Left lung (tissue), 10 donors: ENCODE measurements around the gene KIAA0930. TPM values are rescaled to one million over a fixed set of nuclear protein-coding genes. Genes with fewer than 3 reads are reported as not detected.

Experiments
- ATAC-seq: fragments of 200-7000 bp; cut with Tn5 transposase; one replicate; pipeline ENCODE4 v1.9.1; 2020; ENCODE audit warnings: moderate library complexity
- DNase-seq, 4 donors: peaks; one replicate each; pipeline ENCODE4 v3.0.0-alpha.2; 2013 to 2020
- H3K27ac ChIP-seq, 2 donors: fragments of 200-600 bp; sonication (generic) in 1 of 2; one replicate each; pipeline versions ENCODE4 v1.5.0 to v1.8.0; 2020 to 2021
- H3K27me3 ChIP-seq, 2 donors: fragments of 200-600 bp; sonication (generic) in 1 of 2; one replicate each; pipeline versions ENCODE4 v1.5.0 to v1.8.0; 2020 to 2021
- H3K36me3 ChIP-seq, 2 donors: fragments of 200-600 bp; sonication (generic) in 1 of 2; one replicate each; pipeline versions ENCODE4 v1.5.0 to v1.8.0; 2020 to 2021
- H3K4me1 ChIP-seq, 2 donors: fragments of 200-600 bp; one replicate each; pipeline ENCODE4 v1.8.0; 2021
- H3K4me3 ChIP-seq, 2 donors: fragments of 200-600 bp; sonication (generic) in 1 of 2; one replicate each; pipeline versions ENCODE4 v1.5.0 to v1.8.0; 2020 to 2021; ENCODE audit warnings: mild to moderate bottlenecking in 1 of 2
- H3K9me3 ChIP-seq, 2 donors: fragments of 200-600 bp; sonication (generic) in 1 of 2; one replicate each; pipeline versions ENCODE4 v1.5.0 to v1.8.0; 2020 to 2021
- CTCF ChIP-seq, 2 donors: fragments of 200-600 bp; sonication (generic) in 1 of 2; IDR thresholded peaks; one replicate each; pipeline versions ENCODE4 v1.5.0 to v1.8.0; 2021; ENCODE audit warnings: antibody characterized with exemption in 2 of 2
- intact Hi-C, 2 donors: fragments of 100-400 bp; cut with DNase I; formaldehyde crosslinking; loops; one replicate each; pipeline versions ENCODE4 v1.11.2 to v1.14.2; 2022
- polyA plus RNA-seq, 6 donors: library from polyadenylated mRNA; unstranded; fragments of 120-200 nt; gene quantifications; one replicate each; pipeline ENCODE4 v1.2.1, GENCODE V29; 2013; ENCODE audit not compliant: insufficient read length in 6 of 6
- total RNA-seq, 2 donors: library from RNA; stranded (reverse); fragmentation: NEBNext Ultra II Directional; extraction: Animal tissue kit (Norgen Biotek cat#: 25700); gene quantifications; one replicate each; pipeline ENCODE4 v1.2.1, GENCODE V29; 2021
- donor health status: DM: no; HTN: yes; CAD: no.
- donor health status: DM: no; HTN: no; CAD: no.

The KIAA0930 gene
- total and polyA plus RNA-seq, 8 donors, result 12.1 to 78.8 (median 17.9) TPM

- no peak for TF ChIP-seq CTCF (IDR thresholded peaks at IDR 0.05)
- peak in 1 of 4 donors; percentile 76 for DNase-seq
- H3K4me3 ChIP-seq, result no peak overlapping the region
- H3K27ac ChIP-seq, result peak overlapping the region in 1 of 2 donors; percentile 88
- ATAC-seq, result peak; percentile 56
- no peaks in the 10 kb centered on the region for H3K27me3 ChIP-seq
- H3K36me3 ChIP-seq, result no peaks in the 10 kb centered on the region
- peaks cover 5 to 77% of the 10 kb centered on the region in 2 donors for H3K4me1 ChIP-seq
- intact Hi-C loops, result no loop called here
- H3K9me3 ChIP-seq, result no peaks in the 10 kb centered on the region
Measured at GRCh38 chr22:45226503-45227186, 14.0 kb downstream of the KIAA0930 start.

GRCh38 chr22:45225732-45226502 is 14.8 kb downstream of the KIAA0930 start:
- Histone ChIP-seq H3K4me1 (peaks cover 5 to 79% of the 10 kb centered on the region in 2 donors), H3K27me3 (no peaks in the 10 kb centered on the region), H3K36me3 (no peaks in the 10 kb centered on the region), H3K27ac (peak overlapping the region in 1 of 2 donors; percentile 88), H3K9me3 (no peaks in the 10 kb centered on the region), H3K4me3 (no peak overlapping the region)
- intact Hi-C loops, result no loop called here
- DNase-seq (peak in 3 of 4 donors; percentile 57 to 81 (median 63)), ATAC-seq (peak; percentile 69)
- no peak for TF ChIP-seq CTCF (IDR thresholded peaks at IDR 0.05)

- intact Hi-C loops, result no loop called here
- peak in 1 of 4 donors; percentile 59 for DNase-seq
- Histone ChIP-seq H3K4me1 (peaks cover 5 to 75% of the 10 kb centered on the region in 2 donors), H3K36me3 (no peaks in the 10 kb centered on the region), H3K9me3 (no peaks in the 10 kb centered on the region), H3K27ac (peak overlapping the region in 1 of 2 donors; percentile 88), H3K27me3 (no peaks in the 10 kb centered on the region), H3K4me3 (no peak overlapping the region)
- no peak for ATAC-seq
- no peak for TF ChIP-seq CTCF (IDR thresholded peaks at IDR 0.05)
Measured at GRCh38 chr22:45224988-45225731, 15.5 kb downstream of the KIAA0930 start.

- TF ChIP-seq CTCF (IDR thresholded peaks at IDR 0.05), result no peak
- H3K9me3 ChIP-seq, result no peaks in the 10 kb centered on the region
- no peaks in the 10 kb centered on the region for H3K36me3 ChIP-seq
- no peaks in the 10 kb centered on the region for H3K27me3 ChIP-seq
- ATAC-seq (no peak), DNase-seq (no peak)
- peaks cover 5 to 67% of the 10 kb centered on the region in 2 donors for H3K4me1 ChIP-seq
- H3K4me3 ChIP-seq, result no peak overlapping the region
- no peak overlapping the region for H3K27ac ChIP-seq
- intact Hi-C loops, result no loop called here
Measured at GRCh38 chr22:45224331-45224730, 16.4 kb downstream of the KIAA0930 start.
